Left cardiac atrium (tissue), 4 donors: ENCODE data around the gene BMP8B. TPM values are rescaled to one million over a fixed set of nuclear protein-coding genes. Genes with fewer than 3 reads are reported as not detected.
"Not testable (repeated sequence)": the region's sequence is repeated elsewhere in the genome, so short reads cannot be mapped to it uniquely, and the experiment has no call there.

ENCODE experiments used
- ATAC-seq, 2 donors: fragments of 200-7000 bp; cut with Tn5 transposase; one replicate each; pipeline ENCODE4 v1.9.1; 2020; ENCODE audit warnings: mild to moderate bottlenecking in 2 of 2, moderate library complexity in 2 of 2
- DNase-seq: peaks from one replicate; pipeline ENCODE4 v3.0.0-alpha.2; 2020
- intact Hi-C, 2 donors: fragments of 100-400 bp; cut with DNase I; formaldehyde crosslinking; loops; one replicate each; pipeline versions ENCODE4 v1.14.1 to v1.15.1; 2022 to 2023
- total RNA-seq, 2 donors: library from RNA; stranded (reverse); fragmentation: NEBNext Ultra II Directional; extraction: Animal tissue kit (Norgen Biotek cat#: 25700); gene quantifications; one replicate each; pipeline ENCODE4 v1.2.1, GENCODE V29; 2021
- donor health status: DM: no; HTN: yes; CAD: no.
- donor health status: DM: no; HTN: yes; CAD: no; lungs with severe emphysema.
- donor health status: DM: yes; HTN: yes; CAD: no.
- donor health status: Dilated cardiomyopathy.

The BMP8B gene
- total RNA-seq, 2 donors from 2014 or later: 0.44 to 0.59 TPM

DNA sequence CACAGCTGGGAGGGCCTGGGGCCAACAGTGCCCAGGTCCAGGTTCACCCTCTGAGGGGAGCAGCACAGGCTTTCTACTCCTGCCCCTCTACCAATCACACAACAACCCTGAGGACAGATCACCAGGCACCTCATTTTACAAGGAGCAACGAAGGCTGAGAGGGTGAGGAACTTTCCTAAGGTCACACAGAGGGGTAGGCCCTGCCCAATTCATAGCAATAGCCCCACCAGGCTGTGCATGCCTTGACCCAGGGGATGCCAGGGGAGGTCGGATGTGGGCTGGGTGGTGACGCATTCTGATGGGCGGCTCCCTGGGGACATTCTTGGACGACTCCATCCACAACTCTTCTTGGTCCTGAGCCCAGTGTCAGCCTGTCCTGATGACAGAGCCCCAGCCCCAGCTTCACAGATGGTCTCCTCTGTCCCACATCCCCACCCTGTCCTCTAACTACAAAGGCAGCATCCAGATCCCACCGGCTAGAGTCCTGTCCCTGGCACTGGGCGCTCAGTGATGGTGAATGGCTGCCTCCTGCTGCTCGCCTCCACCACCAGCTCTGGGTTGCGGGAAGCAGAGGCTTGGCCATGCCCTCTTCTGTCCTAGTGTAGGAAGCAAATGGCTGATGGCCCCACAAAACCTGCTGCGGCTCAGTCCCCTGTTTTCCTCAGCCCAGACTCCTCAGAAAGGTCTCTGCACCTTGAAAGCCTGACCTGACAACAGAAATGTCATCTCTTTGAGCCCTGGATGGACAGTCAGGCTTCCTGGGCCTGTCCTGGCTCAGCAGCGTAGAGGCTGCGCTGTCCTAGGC, 2.2 kb downstream of the BMP8B start:
- intact Hi-C loops, DNase-seq: not testable (repeated sequence)
- ATAC-seq: peak; percentile 30 to 36

DNA sequence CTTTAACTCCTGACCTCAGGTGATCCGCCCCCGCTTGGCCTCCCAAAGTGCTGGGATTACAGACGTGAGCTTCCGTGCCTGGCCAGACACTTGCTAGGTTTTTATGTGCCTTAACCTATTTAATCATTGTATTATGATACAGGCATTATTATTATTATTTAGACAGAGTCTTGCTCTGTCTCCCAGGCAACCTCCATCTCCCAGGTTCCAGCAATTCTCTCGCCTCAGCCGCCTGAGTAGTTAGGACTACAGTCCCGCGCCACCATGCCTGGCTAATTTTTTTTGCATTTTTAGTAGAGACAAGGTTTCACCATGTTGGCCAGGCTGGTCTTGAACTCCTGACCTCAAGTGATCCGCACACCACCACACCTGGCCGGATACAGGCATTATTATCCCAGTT, 6.0 kb downstream of the BMP8B start:
- DNase-seq, ATAC-seq, intact Hi-C loops: not testable (repeated sequence)

DNA sequence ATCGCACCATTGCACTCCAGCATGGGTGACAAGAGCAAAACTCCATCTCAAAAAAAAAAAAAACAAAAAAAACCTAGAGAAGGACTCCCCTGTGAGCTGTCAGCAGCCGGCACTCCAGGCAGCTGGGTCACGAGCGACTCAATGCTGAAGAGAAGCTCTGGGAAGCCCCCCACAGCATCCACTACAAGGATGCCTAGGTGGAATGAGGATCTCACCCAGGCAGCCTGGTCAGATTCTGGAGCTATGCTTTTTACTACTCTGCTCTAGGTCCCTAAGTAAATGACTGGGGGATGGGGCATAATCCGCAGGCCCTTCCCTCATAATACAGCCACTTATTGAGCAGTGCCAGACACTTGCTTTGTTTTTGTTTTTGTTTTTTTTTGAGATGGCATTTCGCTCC, 6.6 kb downstream of the BMP8B start:
- DNase-seq (no peak), ATAC-seq (no peak)
- intact Hi-C loops: no loop called here

DNA sequence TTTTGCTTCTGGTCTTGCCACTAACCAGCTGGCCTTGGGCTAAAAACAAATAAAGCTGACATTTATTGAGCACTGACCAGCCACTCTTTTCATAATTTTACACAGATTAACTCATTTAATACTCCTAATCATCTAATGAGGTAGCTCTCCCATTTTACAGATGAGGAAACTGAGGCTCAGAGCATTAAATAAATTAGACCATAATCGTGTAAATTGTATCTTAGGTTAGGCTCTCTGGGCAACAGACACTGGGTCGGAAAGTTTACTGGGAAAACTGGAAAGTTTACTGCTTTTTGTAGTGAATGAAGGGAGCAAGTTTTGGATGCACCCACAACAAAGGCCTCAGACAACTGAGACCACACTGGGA, 7.3 kb downstream of the BMP8B start:
- DNase-seq (no peak), ATAC-seq (no peak)
- intact Hi-C loops: no loop called here

DNA sequence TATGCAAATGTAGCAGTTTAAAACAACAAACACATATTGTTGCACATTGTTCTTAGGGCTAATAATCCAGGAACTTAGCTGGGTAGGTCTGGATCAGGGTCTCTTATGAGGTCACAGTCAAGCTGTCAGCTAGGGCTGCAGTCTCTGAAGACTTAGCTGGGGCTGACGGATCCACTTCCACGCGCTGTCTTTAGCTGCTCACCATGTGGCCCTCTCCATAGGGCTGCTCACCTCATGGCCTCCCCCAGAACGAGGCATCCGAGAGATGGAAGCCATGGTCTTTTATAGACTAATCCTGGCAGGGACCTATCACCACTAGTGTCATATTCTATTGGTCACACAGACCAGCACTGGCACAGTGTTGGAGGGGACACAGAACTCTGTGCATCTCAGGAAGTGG, 8.8 kb downstream of the BMP8B start:
- DNase-seq: no peak
- intact Hi-C loops: no loop called here

DNA sequence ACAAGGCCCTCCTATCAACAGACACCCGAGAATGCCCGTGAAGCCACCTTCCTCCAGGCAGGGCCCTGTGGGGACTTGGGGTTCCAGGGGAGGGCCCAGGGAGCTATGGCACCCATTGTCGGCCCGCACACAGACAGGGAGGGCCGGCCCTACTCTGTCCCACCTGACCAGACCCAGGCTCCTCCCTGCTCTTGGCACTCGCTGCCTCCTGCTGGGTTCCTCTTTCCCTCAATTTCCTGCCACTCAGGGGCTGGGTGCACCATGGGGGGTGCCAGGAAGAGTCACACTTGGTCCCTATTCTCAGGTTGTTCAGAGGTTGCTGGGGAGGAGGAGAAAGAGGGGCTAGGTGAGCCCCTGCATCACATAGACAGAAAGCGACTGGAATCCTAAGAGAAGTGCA, 9.5 kb downstream of the BMP8B start:
- intact Hi-C loops: no loop called here
- ATAC-seq (no peak), DNase-seq (no peak)

More for the DNA sequence above, 8.8 kb downstream of the BMP8B start:
- ATAC-seq: no peak

DNA sequence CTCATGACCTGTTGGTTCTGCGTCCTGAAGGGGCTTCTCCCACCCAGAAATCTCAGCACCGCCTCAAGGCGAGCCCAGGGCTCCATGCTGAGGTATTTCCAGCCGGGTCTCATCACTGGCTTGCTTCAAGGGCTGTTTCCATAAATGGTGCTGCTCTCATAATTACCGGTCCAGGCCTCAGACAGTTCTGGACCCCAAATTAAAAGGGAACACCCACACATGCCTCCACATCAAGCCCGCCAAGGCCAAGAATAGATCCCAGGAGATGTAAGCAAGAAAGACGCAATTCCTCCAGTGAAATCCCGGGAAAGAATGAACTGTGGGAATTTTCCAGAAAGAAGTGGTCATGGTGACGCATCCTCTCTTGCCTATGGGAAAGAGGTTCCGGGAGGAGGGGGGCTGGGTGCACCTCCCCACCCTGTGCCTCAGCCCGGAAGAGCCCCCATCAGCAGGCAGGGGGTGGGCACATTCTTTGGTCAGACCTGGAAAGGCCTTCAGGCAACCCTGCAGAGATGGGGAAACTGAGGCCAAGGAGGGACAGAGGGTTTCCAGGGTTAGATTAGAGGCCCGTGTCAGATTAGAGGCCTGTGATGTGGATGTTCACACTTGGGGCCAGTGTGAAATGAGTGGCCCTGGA, 10.1 kb downstream of the BMP8B start:
- intact Hi-C loops, DNase-seq: not testable (repeated sequence)
- peak in 1 of 2 donors; percentile 29 for ATAC-seq

DNA sequence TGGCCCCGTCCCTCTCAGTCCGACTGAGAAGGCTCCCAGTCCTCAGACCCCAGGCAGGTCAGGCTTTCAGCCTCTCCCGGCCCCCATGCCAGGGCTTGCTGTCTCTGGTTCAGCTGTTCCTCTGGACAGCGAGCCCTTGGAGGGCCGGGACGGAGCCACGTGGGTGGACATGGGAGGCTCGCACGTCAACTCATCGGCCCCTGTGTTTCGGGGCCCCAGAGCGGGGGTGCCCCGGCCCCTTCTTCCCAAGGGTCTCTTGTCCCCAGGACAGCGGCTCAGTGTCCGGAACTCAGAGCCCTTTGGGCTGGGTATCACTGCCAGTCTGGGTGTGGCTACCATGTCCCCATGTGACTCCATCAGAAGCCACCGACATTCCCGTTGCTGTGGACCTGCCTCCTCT, 10.8 kb downstream of the BMP8B start:
- intact Hi-C loops, ATAC-seq, DNase-seq: not testable (repeated sequence)

DNA sequence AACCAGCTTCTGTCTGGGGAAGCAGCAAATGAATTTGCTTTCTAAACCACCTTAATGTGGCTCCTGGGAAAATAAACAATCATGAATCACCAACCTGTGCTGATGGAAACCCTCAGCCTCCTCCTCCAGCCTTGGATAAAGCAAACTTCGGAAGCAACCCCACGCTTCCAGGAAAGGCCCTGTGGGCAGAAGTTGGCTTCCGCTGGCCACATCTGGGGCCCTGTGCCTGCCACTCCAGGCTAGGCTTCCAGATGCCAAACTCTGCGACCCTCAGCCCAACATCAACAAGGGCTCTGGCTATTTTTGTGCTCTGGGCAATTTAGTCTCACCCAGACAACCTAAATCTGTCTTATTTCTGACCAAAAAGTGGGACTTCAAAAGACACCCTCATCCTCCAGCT, 11.4 kb downstream of the BMP8B start:
- DNase-seq: no peak
- intact Hi-C loops: no loop called here
- ATAC-seq: no peak

DNA sequence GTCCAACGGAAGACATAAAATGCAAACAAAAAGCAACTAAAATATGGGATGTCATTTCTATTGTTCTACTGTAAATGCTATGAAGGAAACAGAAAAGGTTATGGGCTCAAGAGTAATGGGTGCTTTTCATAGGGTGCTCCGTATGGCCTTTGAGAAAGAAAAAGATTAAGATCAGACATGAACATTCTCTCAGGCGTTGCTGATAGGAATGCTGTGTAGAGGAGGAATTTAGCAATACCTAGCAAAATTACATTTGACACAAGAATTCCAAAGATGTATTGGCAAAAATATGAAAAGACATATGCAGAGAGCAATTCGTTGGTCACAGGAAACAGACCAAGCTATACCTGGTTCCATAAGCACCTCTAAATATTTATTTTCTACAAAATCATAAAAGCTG, 11.8 kb downstream of the BMP8B start:
- no peak for ATAC-seq
- intact Hi-C loops: no loop called here
- DNase-seq: no peak

DNA sequence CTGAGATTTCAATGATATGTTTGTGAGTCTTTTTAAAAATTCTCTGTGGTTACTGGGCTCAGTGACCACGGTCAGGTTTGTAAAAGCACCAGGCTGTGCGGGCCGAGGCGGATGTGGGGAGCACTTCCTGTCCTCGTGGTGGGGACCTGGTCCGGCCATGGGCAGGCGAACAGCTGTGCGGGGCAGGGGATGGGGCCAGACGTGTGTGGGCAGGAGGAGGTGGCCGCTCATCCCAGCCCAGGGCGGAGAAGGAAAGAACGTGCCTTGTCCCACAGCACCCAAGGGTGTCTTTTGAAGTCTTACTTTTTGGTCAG, 12.3 kb downstream of the BMP8B start:
- intact Hi-C loops: no loop called here
- DNase-seq (no peak), ATAC-seq (no peak)

DNA sequence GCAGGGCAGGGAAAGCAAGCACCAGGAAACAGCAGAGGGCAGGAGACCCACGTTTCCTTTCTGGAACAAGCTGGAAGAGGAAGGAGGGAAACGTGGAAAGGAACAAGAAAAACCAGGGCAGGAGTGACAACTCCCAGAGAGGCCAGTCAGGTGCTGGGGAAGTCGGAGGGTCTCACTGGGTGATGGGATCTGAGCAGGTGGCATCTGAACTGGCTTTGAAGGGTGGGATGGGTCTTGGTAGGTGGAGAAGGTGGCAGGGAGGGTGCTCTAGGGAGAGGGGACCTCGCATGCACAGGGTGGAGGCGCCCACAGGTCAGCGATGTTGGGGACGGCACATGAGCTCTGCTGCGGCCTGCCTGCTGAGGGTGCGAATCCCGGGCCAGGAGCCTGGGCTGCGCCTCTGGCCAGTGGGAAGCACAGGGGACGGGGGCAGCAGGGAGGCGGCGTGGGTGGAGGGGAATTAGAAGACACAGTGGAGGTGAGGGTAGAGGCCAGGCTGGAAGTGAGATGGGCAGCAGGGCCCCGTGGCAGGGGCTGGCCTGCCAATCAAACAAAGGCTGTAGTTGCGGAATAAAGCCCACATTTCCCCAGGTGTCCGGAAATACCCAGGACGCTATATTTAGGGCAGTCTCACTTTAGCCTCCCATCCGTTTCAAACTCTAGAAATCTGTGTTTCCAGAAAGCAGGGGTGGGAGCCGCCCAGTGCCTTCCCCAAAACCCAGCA, 12.8 kb downstream of the BMP8B start:
- DNase-seq, ATAC-seq, intact Hi-C loops: not testable (repeated sequence)

DNA sequence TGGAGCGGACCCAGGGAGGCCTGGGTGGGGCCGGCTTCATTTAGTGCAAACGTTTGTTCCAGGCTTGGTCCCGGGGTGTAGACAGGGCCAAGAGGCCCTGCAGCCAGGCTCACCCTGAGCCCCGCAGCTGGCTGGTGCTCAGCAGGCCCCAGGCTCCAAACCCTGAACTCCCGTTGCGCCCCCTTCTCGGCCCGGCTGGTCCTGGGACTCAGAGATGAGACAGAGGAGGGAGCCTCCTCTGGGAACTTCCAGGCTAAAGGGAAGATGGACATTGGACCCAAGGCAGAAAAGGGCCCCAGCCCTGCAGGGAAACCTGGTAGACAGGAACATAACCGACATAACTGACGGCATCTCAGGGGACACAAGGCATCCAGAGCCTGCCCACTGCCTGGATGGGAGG, 13.5 kb downstream of the BMP8B start:
- ATAC-seq, intact Hi-C loops, DNase-seq: not testable (repeated sequence)

DNA sequence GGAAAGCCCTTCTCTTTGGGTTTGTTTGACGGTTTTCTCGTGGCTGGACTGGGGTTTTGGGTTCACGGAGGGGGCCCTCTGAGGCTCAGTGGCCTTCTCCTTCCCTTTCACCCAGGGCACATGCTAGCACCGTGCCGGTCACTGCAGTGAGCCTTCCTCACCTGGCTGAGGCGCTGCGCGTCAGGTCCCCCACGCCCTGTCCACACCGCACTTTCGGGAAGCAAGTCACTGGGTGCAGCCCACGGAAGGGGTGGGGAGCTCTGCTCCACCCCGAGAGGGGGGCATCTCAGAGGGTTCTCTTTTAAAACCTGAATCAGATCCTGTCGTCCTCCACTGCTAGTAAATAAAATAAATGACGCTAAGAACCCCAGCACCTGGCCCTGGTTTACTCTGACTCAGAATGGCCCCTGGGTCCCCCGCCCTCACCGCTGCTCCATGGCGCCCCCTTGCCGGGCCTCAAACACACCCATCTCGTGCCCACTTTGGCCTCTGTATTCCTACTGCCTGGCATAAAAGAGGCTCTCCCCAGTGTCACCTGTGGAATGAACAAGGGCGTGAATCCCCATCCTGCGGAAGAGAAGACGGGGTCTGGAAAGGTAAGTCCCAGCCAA, 15.2 kb downstream of the BMP8B start:
- intact Hi-C loops, DNase-seq, ATAC-seq: not testable (repeated sequence)

DNA sequence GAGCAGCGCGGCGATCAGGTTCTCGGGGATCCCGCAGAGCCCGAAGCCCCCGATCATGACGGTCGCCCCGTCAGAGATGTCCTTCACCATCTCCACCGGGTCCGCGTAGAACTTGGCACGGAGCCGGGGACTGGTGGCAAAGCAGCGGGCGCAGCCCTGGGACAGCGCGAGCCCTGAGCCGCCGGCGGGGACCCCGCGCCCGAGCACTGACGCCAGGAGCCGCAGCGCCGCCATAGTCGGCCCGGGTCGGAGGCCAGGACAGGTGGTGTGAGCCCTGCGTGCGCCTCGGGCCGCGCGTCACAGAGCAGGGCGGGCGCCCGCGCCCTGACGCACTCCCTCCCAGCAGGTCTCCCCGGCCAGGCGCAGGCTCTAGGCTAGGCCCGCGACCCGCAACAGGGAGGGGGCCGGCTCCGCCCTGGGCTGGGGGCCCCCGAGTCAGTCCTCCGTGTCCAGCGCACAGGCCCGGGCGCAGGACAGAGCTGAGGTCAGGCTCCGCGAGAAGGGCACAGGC, 17.6 kb downstream of the BMP8B start, which contains the start of gene OXCT2:
Gene OXCT2, minus strand, starts transcription at position 327 of the 511 bp plus-strand sequence. Its CDS starts 93 bp downstream, at position 234.
- DNase-seq, intact Hi-C loops: not testable (repeated sequence)
- ATAC-seq: peak; percentile 48 to 63

DNA sequence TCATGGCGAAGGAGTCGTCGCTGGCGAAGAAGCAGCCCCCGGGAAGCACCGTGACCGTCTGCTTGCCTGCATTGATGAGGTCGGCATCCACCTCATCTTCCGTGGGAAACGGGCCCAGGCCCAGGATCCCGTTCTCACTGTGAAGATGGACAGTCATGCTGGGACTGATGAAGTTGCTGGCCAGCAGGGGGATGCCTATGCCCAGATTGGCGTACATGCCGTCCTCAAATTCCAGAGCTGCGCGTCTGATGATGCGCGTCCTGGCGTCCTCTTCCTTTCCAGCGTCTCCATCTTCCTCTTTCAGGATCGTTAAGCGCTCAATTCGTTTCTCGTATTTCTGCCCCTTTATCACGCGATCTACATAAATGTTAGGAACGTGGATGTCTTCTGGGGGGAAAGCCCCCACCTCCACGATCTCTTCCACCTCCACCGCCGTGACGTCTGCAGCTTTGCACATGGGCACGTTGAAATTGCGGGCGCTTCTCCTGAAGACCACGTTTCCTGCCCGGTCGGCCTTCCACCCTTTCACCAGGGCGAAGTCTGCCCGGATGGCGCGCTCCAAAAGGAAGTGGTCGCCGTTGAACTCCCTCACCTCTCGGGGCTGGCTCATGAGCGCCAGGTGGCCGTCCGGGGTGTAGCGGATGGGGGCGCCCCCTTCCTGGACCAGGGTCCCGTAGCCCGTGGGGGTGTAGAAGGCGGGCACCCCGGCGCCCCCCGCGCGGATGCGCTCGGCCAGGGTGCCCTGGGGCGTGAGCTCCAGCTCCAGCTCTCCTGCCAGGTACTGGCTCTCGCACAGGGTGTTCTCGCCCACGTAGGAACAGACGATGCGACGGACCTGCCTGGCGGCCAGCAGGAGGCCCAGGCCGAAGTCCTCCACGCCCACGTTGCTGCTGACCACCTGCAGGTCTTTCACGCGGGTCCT, 18.3 kb downstream of the BMP8B start:
- DNase-seq: not testable (repeated sequence)

DNA sequence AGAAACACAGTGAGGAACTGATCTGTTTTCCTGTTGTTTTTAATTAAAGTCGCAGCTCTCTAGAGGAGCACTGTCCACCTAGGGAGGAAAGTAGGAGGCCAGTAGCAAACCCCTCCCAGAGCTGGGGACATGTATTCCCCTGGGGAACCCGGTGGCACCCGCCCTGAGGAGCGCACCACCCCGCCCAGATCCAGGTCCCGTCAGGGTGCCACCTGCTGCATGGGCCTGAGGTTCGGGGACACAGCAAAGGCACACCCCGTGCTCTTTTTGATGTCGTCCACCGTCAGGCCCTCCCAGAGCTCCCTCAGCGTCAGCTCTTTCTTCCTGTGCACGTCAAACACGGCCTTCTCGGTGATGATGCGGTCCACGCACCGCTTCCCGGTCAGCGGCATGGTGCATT, 19.2 kb downstream of the BMP8B start:
- intact Hi-C loops, DNase-seq, ATAC-seq: not testable (repeated sequence)

More for the DNA sequence above, 18.3 kb downstream of the BMP8B start:
- ATAC-seq: peak; percentile 62 to 78
- intact Hi-C loops: not testable (repeated sequence)

DNA sequence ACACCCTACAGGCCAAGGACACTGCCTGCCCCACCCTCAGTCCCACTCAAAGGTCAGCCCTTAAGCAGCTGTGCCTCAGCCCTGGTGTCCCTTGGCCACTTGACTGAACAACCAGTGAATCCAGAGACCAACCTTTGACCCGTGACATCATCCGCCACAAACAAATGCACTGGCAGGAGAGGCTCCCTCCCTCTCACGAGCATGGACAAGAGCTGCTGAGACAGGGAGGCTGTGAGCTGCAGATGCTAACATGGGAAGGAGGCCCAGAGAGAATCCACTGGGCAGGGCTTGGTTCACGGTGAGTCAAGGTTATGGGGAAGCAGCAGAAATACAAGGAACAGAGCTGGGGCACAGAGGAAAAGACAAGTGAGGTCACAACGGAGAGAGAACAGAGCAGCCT, 22.2 kb downstream of the BMP8B start:
- intact Hi-C loops, DNase-seq, ATAC-seq: not testable (repeated sequence)
